ENCODE data around the gene CHN2.

CHN2 gene

GRCh38 chr7:29160080-29160479 is 34.5 kb upstream of the CHN2 start:
- Histone ChIP-seq H3K27me3 (ENCODE audit: control insufficient read depth, insufficient read depth, low read length) (no peaks in the 10 kb centered on the region), H3K9ac (ENCODE audit: low read depth, low read length) (no peak overlapping the region), H3K27ac (ENCODE audit: low read depth, low read length) (no peak overlapping the region), H3K4me3 (ENCODE audit: low read depth, low read length) (no peak overlapping the region), H3K4me1 (ENCODE audit: control insufficient read depth, insufficient read depth, low read length) (peaks cover 12% of the 10 kb centered on the region), H3K9me3 (ENCODE audit: control insufficient read depth, insufficient read depth, low read length) (no peaks in the 10 kb centered on the region), H3K36me3 (ENCODE audit: control insufficient read depth, insufficient read depth, low read length) (no peaks in the 10 kb centered on the region)

DNA sequence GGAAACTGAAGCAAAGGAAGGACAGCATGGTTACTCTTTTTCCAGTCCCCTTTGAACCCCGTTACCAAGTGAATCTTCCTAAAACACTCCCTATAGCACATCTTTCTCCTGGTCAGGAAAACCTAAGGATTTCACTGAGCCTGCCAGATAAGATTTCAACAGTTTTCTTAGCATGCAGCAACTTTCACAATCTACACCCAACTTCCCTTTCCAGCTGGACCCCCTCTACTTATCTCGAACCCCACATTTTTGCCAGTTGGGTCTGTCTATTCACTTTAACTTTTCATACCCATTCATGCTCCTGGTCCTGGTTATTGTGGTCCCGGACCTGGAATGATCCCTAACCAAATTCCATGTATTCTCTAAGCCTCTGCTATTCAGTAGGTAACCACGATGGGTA is 33.3 kb upstream of the CHN2 start:
- Histone ChIP-seq H3K4me1 (ENCODE audit: control insufficient read depth, insufficient read depth, low read length) (peaks cover 12% of the 10 kb centered on the region), H3K27me3 (ENCODE audit: control insufficient read depth, insufficient read depth, low read length) (no peaks in the 10 kb centered on the region), H3K27ac (ENCODE audit: low read depth, low read length) (no peak overlapping the region), H3K9ac (ENCODE audit: low read depth, low read length) (no peak overlapping the region), H3K9me3 (ENCODE audit: control insufficient read depth, insufficient read depth, low read length) (no peaks in the 10 kb centered on the region), H3K36me3 (ENCODE audit: control insufficient read depth, insufficient read depth, low read length) (no peaks in the 10 kb centered on the region), H3K4me3 (ENCODE audit: low read depth, low read length) (no peak overlapping the region)

DNA sequence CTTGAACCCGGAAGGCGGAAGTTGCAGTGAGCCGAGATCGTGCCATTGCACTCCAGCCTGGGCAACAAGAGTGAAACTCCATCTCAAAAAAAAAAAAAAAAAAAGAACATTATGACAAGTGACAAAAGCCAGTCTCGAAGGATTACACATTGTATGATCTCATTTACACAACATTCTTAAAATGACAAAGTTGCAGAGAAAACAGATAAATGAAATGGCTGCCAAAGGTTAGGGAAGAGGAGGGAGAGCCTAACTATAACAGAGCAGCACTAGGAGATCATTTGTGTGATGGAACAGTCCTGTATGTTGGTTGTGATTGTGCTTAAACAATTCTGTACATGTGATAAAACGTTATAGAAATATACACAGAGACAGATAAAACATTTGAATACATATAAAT is 32.0 kb upstream of the CHN2 start:
- H3K27me3 ChIP-seq (ENCODE audit: control insufficient read depth, insufficient read depth, low read length) = no peaks in the 10 kb centered on the region
- H3K4me1 ChIP-seq (ENCODE audit: control insufficient read depth, insufficient read depth, low read length) = no peaks in the 10 kb centered on the region
- no peak overlapping the region for H3K9ac ChIP-seq (ENCODE audit: low read depth, low read length)
- no peak overlapping the region for H3K27ac ChIP-seq (ENCODE audit: low read depth, low read length)
- H3K36me3 ChIP-seq (ENCODE audit: control insufficient read depth, insufficient read depth, low read length) = no peaks in the 10 kb centered on the region
- H3K9me3 ChIP-seq (ENCODE audit: control insufficient read depth, insufficient read depth, low read length) = no peaks in the 10 kb centered on the region
- no peak overlapping the region for H3K4me3 ChIP-seq (ENCODE audit: low read depth, low read length)

DNA sequence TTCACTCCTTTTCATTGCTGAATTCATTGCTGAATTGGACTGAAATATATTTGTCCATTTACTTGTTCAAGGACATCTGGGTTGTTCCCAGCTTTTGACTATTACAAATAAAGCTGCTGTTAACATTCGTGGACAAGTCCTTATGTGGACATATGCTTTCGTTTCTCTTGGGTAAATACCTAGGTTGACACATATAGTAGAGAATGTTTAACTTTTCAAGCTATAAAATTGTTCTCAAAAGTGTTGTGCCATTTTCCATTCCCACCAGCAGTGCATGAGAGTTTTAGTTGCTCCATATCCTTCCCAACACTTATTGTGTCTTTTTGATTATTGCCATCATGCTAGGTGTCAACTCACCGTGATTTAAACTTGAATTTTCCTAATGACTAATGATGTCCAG is 30.7 kb upstream of the CHN2 start:
- H3K27me3 ChIP-seq (ENCODE audit: control insufficient read depth, insufficient read depth, low read length) = no peaks in the 10 kb centered on the region
- no peaks in the 10 kb centered on the region for H3K9me3 ChIP-seq (ENCODE audit: control insufficient read depth, insufficient read depth, low read length)
- no peak overlapping the region for H3K4me3 ChIP-seq (ENCODE audit: low read depth, low read length)
- H3K4me1 ChIP-seq (ENCODE audit: control insufficient read depth, insufficient read depth, low read length) = no peaks in the 10 kb centered on the region
- no peaks in the 10 kb centered on the region for H3K36me3 ChIP-seq (ENCODE audit: control insufficient read depth, insufficient read depth, low read length)
- H3K9ac ChIP-seq (ENCODE audit: low read depth, low read length) = no peak overlapping the region
- no peak overlapping the region for H3K27ac ChIP-seq (ENCODE audit: low read depth, low read length)

GRCh38 chr7:29167721-29168120 is 26.9 kb upstream of the CHN2 start:
- H3K27ac ChIP-seq (ENCODE audit: low read depth, low read length) = no peak overlapping the region
- H3K4me3 ChIP-seq (ENCODE audit: low read depth, low read length) = no peak overlapping the region
- no peaks in the 10 kb centered on the region for H3K36me3 ChIP-seq (ENCODE audit: control insufficient read depth, insufficient read depth, low read length)
- no peaks in the 10 kb centered on the region for H3K4me1 ChIP-seq (ENCODE audit: control insufficient read depth, insufficient read depth, low read length)
- H3K27me3 ChIP-seq (ENCODE audit: control insufficient read depth, insufficient read depth, low read length) = no peaks in the 10 kb centered on the region
- H3K9me3 ChIP-seq (ENCODE audit: control insufficient read depth, insufficient read depth, low read length) = no peaks in the 10 kb centered on the region
- no peak overlapping the region for H3K9ac ChIP-seq (ENCODE audit: low read depth, low read length)

DNA sequence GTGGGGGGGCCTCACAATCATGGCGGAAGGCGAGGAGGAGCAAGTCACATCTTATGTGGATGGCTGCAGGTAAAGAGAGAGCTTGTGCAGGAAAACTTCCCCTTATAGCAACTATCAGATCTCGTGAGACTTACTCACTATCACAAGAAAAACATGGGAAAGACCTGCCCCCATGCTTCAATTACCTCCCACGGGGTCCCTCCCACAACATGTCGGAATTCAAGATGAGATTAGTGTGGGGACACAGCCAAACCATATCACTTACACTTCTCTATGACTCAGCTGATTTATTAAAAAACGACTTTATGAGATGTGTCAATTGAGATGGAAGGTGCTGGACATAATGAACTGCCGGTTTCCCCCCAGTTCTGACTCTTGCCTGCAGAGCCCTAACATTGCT is 23.8 kb upstream of the CHN2 start:
- H3K27me3 ChIP-seq (ENCODE audit: control insufficient read depth, insufficient read depth, low read length) = no peaks in the 10 kb centered on the region
- no peaks in the 10 kb centered on the region for H3K9me3 ChIP-seq (ENCODE audit: control insufficient read depth, insufficient read depth, low read length)
- H3K27ac ChIP-seq (ENCODE audit: low read depth, low read length) = no peak overlapping the region
- no peak overlapping the region for H3K4me3 ChIP-seq (ENCODE audit: low read depth, low read length)
- no peaks in the 10 kb centered on the region for H3K4me1 ChIP-seq (ENCODE audit: control insufficient read depth, insufficient read depth, low read length)
- no peak overlapping the region for H3K9ac ChIP-seq (ENCODE audit: low read depth, low read length)
- H3K36me3 ChIP-seq (ENCODE audit: control insufficient read depth, insufficient read depth, low read length) = no peaks in the 10 kb centered on the region

GRCh38 chr7:29173458-29173857 is 21.1 kb upstream of the CHN2 start:
- H3K9me3 ChIP-seq (ENCODE audit: control insufficient read depth, insufficient read depth, low read length) = no peaks in the 10 kb centered on the region
- no peak overlapping the region for H3K27ac ChIP-seq (ENCODE audit: low read depth, low read length)
- H3K4me3 ChIP-seq (ENCODE audit: low read depth, low read length) = no peak overlapping the region
- no peaks in the 10 kb centered on the region for H3K27me3 ChIP-seq (ENCODE audit: control insufficient read depth, insufficient read depth, low read length)
- no peaks in the 10 kb centered on the region for H3K4me1 ChIP-seq (ENCODE audit: control insufficient read depth, insufficient read depth, low read length)
- H3K9ac ChIP-seq (ENCODE audit: low read depth, low read length) = no peak overlapping the region
- H3K36me3 ChIP-seq (ENCODE audit: control insufficient read depth, insufficient read depth, low read length) = no peaks in the 10 kb centered on the region

- H3K36me3 ChIP-seq (ENCODE audit: control insufficient read depth, insufficient read depth, low read length) = no peaks in the 10 kb centered on the region
- no peaks in the 10 kb centered on the region for H3K9me3 ChIP-seq (ENCODE audit: control insufficient read depth, insufficient read depth, low read length)
- no peak overlapping the region for H3K4me3 ChIP-seq (ENCODE audit: low read depth, low read length)
- H3K9ac ChIP-seq (ENCODE audit: low read depth, low read length) = no peak overlapping the region
- H3K4me1 ChIP-seq (ENCODE audit: control insufficient read depth, insufficient read depth, low read length) = no peaks in the 10 kb centered on the region
- H3K27ac ChIP-seq (ENCODE audit: low read depth, low read length) = no peak overlapping the region
- H3K27me3 ChIP-seq (ENCODE audit: control insufficient read depth, insufficient read depth, low read length) = no peaks in the 10 kb centered on the region
These were observed 16.5 kb upstream of the CHN2 start for GRCh38 chr7:29177963-29178600.

DNA sequence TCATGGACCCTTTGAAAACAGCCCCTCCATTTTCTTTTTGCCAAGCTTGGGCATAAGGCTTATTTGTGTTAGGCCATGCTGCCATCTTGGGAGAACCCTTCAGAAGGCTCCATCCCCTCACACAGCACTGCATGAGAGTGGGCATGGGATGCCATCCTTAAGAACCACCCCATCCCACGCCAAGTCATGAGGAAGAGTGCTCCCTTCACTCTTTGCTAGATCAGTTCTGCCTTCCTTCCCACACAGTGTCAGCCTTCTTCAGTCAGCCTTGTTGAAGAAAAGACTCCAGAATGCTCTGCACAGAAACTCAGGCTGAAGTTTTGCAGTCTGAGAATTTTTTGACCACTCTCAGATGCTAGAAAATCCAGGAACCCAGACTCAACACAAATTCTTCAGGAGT is 15.5 kb upstream of the CHN2 start:
- Histone ChIP-seq H3K4me3 (ENCODE audit: low read depth, low read length) (no peak overlapping the region), H3K27ac (ENCODE audit: low read depth, low read length) (no peak overlapping the region)

DNA sequence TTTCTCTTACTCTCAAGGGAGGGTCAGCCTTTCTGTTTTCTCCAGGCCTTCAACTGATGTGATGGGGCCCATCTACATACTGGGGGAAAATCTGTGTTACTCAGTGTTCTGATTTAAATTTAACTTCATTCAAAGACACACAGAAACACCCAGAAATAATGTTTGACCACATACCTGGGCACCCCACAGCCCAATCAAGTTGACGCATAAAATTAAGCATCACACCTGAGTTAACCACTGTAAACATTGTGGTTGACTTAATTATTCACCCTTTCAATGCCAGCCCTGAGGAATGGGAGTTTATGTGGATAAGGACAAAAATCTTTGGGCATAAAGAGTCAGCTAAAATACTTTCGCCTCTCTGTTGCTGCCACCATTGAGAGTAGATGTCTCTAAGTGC is 10.0 kb upstream of the CHN2 start:
- no peaks in the 10 kb centered on the region; the same call in 1 of the 2 replicates for H3K4me1 ChIP-seq (ENCODE audit: control insufficient read depth, insufficient read depth, low read length)
- H3K9me3 ChIP-seq (ENCODE audit: control insufficient read depth, insufficient read depth, low read length) = no peaks in the 10 kb centered on the region
- no peak overlapping the region for H3K4me3 ChIP-seq (ENCODE audit: low read depth, low read length)
- no peaks in the 10 kb centered on the region for H3K36me3 ChIP-seq (ENCODE audit: control insufficient read depth, insufficient read depth, low read length)
- H3K27me3 ChIP-seq (ENCODE audit: control insufficient read depth, insufficient read depth, low read length) = no peaks in the 10 kb centered on the region
- H3K9ac ChIP-seq (ENCODE audit: low read depth, low read length) = no peak overlapping the region
- H3K27ac ChIP-seq (ENCODE audit: low read depth, low read length) = no peak overlapping the region

More for the DNA sequence above, 15.5 kb upstream of the CHN2 start:
- Histone ChIP-seq H3K36me3 (ENCODE audit: control insufficient read depth, insufficient read depth, low read length) (no peaks in the 10 kb centered on the region), H3K9me3 (ENCODE audit: control insufficient read depth, insufficient read depth, low read length) (no peaks in the 10 kb centered on the region), H3K9ac (ENCODE audit: low read depth, low read length) (no peak overlapping the region), H3K27me3 (ENCODE audit: control insufficient read depth, insufficient read depth, low read length) (no peaks in the 10 kb centered on the region), H3K4me1 (ENCODE audit: control insufficient read depth, insufficient read depth, low read length) (no peaks in the 10 kb centered on the region)

- Histone ChIP-seq H3K27me3 (ENCODE audit: control insufficient read depth, insufficient read depth, low read length) (peaks cover 7% of the 10 kb centered on the region), H3K9me3 (ENCODE audit: control insufficient read depth, insufficient read depth, low read length) (no peaks in the 10 kb centered on the region), H3K9ac (ENCODE audit: low read depth, low read length) (no peak overlapping the region), H3K4me3 (ENCODE audit: low read depth, low read length) (no peak overlapping the region), H3K36me3 (ENCODE audit: control insufficient read depth, insufficient read depth, low read length) (no peaks in the 10 kb centered on the region), H3K4me1 (ENCODE audit: control insufficient read depth, insufficient read depth, low read length) (peaks cover 7% of the 10 kb centered on the region), H3K27ac (ENCODE audit: low read depth, low read length) (no peak overlapping the region)
These were observed 9.0 kb upstream of the CHN2 start for GRCh38 chr7:29185613-29186012.

Measured in HUES48 (cell line).